Progenitor cell of endocrine pancreas (in vitro differentiated cells): ENCODE measurements around the gene MAP2K1. TPM values are rescaled to one million over a fixed set of nuclear protein-coding genes. Genes with fewer than 3 reads are reported as not detected.
A peak's percentile ranks its signal among the peaks of the same experiment; 100 is the strongest.
"Not testable (repeated sequence)": the region's sequence is repeated elsewhere in the genome, so short reads cannot be mapped to it uniquely, and the experiment has no call there.

Experiments
- DNase-seq: peaks from one replicate; pipeline ENCODE4 v3.0.0; 2021; ENCODE audit warnings: low spot score; ENCODE audit not compliant: unreplicated experiment
- H3K27ac Mint-ChIP-seq: 2 replicates; pipeline ENCODE4 v1.8.0; 2021; ENCODE audit warnings: mild to moderate bottlenecking, moderate library complexity, mixed read lengths
- H3K27me3 Mint-ChIP-seq: 2 replicates; pipeline ENCODE4 v1.8.0; 2021; ENCODE audit warnings: mixed read lengths
- H3K36me3 Mint-ChIP-seq: 2 replicates; pipeline ENCODE4 v1.8.0; 2022; ENCODE audit warnings: mixed read lengths; ENCODE audit not compliant: insufficient read depth
- H3K4me1 Mint-ChIP-seq: 2 replicates; pipeline ENCODE4 v1.8.0; 2021; ENCODE audit warnings: low read depth, mixed read lengths
- H3K4me3 Mint-ChIP-seq: 2 replicates; pipeline ENCODE4 v1.8.0; 2021; ENCODE audit warnings: low read depth, mild to moderate bottlenecking, moderate library complexity, mixed read lengths
- H3K9me3 Mint-ChIP-seq: 2 replicates; pipeline ENCODE4 v1.8.0; 2021; ENCODE audit warnings: low read depth, mixed read lengths
- total RNA-seq: library from RNA; stranded (reverse); gene quantifications from 2 replicates; pipeline ENCODE4 v1.2.1, GENCODE V29; 2021
- TF ChIP-seq, protein P1 (sequence below): fragments of 200-600 bp; sonication (generic); IDR thresholded peaks from one replicate; pipeline ENCODE4 v1.5.0; 2021; ENCODE audit warnings: antibody characterized with exemption, mild to moderate bottlenecking; ENCODE audit not compliant: unreplicated experiment

Gene MAP2K1
- total RNA-seq, 1 donor from 2014 or later: 28.6 TPM

DNA sequence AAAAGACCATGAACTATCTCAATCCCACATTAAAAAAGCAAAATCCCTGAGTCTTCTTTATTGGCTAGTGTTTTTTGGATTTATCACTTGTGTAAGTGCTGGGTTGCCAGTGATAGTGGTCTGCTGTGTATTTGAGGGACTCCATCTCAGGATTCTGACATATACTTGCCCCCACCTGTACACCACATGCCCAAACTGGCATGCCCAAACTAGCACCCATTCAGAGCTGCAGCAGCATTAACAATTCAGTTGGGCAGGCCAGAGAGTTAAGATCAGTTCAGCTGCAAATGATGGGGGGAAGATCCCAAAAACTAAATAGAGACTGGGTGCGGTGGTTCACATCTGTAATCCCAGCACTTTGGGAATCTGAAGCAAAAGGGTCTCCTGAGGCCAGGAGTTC is 23.9 kb upstream of the MAP2K1 start:
- Mint-ChIP-seq H3K4me1 (peaks cover 1% of the 10 kb centered on the region), H3K27ac (peak overlapping the region; percentile 84), H3K9me3 (no peaks in the 10 kb centered on the region), H3K36me3 (no peaks in the 10 kb centered on the region), H3K27me3 (no peaks in the 10 kb centered on the region), H3K4me3 (no peak overlapping the region)
- TF ChIP-seq, protein P1, sequence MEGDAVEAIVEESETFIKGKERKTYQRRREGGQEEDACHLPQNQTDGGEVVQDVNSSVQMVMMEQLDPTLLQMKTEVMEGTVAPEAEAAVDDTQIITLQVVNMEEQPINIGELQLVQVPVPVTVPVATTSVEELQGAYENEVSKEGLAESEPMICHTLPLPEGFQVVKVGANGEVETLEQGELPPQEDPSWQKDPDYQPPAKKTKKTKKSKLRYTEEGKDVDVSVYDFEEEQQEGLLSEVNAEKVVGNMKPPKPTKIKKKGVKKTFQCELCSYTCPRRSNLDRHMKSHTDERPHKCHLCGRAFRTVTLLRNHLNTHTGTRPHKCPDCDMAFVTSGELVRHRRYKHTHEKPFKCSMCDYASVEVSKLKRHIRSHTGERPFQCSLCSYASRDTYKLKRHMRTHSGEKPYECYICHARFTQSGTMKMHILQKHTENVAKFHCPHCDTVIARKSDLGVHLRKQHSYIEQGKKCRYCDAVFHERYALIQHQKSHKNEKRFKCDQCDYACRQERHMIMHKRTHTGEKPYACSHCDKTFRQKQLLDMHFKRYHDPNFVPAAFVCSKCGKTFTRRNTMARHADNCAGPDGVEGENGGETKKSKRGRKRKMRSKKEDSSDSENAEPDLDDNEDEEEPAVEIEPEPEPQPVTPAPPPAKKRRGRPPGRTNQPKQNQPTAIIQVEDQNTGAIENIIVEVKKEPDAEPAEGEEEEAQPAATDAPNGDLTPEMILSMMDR: no peak
- DNase-seq: no peak

DNA sequence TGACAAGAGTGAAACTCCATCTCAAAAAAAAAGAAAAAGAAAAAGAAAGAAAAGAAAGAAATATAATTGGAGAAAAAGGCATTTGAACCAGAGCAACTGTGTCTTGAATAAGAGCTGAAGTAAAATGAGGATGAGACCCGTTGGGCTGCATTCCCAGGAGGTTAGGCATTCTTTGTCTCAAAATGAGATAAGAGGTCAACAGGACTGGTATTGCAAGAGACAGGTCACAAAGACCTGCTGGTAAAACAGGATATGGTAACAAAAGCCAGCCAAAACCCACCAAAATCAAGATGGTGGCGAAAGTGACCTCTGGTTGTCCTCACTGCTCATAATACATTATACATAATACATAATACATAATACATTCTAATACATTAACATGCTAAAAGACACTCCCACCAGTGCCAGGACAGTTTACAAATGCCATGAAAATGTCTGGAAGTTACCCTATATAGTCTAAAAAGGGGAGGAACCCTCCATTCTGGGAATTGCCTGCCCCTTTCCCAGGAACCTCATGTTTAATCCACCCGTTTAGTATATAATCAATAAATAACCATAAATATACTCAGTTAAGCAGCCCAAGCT is 21.7 kb upstream of the MAP2K1 start:
- TF ChIP-seq, protein P1: no peak
- Mint-ChIP-seq H3K9me3 (no peaks in the 10 kb centered on the region), H3K4me1 (peaks cover 1% of the 10 kb centered on the region), H3K36me3 (no peaks in the 10 kb centered on the region), H3K27me3 (no peaks in the 10 kb centered on the region), H3K4me3 (no peak overlapping the region), H3K27ac (no peak overlapping the region)
- no peak for DNase-seq

DNA sequence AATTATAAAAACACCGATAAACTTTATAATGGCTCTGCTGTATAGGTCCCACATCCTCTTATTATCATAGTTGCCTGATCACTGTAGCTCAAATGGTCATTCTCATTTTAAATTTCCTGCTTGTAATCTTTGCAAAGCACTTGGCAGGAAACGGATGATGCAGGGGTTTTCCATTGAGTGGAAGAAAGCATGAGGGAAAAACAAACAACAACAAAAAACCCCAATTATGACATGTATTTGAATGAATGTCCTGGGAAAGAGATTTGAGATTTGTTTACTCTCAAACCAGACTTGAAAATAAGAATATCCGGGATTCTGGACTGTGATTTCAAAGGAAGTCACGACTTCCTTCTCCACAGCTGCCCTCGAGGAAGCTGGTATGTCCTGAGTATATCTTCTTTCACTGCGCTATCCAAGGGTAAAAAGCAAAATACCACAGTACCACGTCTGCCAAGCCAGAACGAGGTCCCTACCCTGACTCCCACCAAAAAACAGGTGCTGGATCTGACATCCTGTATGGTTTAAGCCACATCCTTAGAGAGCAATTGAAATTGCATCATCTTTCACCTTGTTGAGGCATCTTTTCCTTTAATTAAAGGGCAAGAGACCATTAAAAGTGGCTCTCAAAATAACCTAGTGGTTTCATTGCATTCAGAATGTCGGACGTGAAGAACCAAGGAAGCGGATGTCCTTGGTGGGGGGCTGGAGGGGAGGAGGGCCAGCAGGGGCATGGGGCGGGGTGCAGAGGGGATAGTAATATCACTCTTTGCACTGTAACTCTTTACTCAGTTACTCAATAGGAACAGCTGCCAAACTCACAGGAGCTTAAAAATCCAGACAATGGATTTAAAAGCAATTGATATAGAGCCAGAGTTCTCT is 16.7 kb upstream of the MAP2K1 start:
- DNase-seq: no peak
- Mint-ChIP-seq H3K4me3 (no peak overlapping the region), H3K27ac (no peak overlapping the region), H3K9me3 (peaks cover 4% of the 10 kb centered on the region), H3K36me3 (peaks cover 1% of the 10 kb centered on the region), H3K27me3 (no peaks in the 10 kb centered on the region), H3K4me1 (no peaks in the 10 kb centered on the region)
- TF ChIP-seq, protein P1: no peak

DNA sequence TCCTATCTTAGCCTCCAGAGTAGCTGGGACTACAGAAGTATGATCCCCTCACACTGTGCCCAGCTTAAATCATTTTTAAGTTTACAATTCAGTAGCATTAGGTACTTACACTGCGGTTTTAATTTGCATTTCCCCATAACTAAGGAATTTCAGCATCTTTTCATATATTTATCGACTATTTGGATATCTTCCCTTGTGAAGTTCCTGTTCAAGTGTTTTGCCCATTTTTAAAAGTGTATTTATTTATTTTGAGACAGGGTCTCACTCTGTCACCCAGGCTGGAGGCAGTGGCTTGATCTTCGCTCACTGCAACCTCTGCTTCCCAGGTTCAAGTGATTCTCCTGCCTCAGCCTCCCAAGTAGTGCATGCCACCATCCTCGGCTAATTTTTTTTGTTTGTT is 12.5 kb upstream of the MAP2K1 start:
- Mint-ChIP-seq H3K4me3 (no peak overlapping the region), H3K27ac (no peak overlapping the region), H3K27me3 (no peaks in the 10 kb centered on the region), H3K36me3 (peaks cover 1% of the 10 kb centered on the region), H3K9me3 (peaks cover 5% of the 10 kb centered on the region), H3K4me1 (no peaks in the 10 kb centered on the region)
- TF ChIP-seq, protein P1: no peak
- no peak for DNase-seq

DNA sequence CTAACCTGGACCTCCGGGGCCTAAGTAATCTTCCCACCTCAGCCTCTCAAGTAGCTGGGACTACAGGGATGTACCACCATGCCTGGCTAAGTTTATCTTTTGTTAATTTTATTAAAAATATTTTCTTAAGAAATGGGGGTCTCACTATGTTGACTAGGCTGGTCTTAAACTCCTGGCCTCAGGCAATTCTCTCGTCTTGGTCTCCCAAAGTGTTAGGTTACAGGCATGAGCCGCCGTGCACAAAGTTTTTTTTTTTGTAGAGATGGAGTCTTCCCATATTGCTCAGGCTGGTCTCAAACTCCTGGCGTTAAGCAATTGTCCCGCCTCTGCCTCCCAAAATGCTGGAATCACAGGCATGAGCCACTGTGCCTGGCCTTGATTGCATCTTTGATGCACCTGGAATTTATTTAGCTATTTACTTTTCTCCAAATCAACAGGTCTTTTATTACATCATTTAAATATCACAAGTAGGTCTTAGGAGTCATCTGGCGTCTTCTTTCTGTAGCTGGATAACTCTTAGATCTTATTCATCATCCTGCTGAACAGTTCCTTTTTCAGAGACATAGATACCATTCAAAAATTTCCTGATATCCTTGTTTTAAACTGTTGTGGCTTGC is 7.8 kb upstream of the MAP2K1 start:
- H3K9me3 Mint-ChIP-seq: peaks cover 5% of the 10 kb centered on the region
- H3K27ac Mint-ChIP-seq: peak overlapping the region; percentile 37
- no peak for DNase-seq
- H3K4me3 Mint-ChIP-seq: no peak overlapping the region
- peaks cover 1% of the 10 kb centered on the region for H3K36me3 Mint-ChIP-seq
- peaks cover 4% of the 10 kb centered on the region for H3K4me1 Mint-ChIP-seq
- H3K27me3 Mint-ChIP-seq: no peaks in the 10 kb centered on the region
- TF ChIP-seq, protein P1: no peak

DNA sequence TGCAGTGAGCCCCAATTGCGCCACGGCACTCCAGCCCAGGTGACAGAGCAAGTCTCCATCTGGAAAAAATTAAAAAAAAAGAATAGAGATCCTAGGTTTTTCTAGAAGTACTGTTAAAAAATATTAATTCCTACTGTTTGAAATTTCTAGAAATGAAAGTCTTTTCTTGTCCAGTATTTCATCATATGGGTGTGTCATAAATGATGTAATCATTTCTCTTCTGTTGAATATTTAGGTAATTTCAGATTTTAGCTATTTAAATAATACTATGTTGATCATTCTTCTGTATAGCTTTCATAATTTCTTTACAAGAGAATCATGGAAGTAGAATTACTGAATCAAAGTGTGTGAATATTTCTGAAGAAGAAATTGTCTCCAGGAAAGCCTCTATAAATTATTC is 5.3 kb upstream of the MAP2K1 start:
- H3K27me3 Mint-ChIP-seq, H3K4me3 Mint-ChIP-seq, H3K27ac Mint-ChIP-seq, H3K9me3 Mint-ChIP-seq, H3K36me3 Mint-ChIP-seq, H3K4me1 Mint-ChIP-seq, DNase-seq: not testable (repeated sequence)
